NK-92 (cell line): Measurements from ENCODE around the gene ROBO4.

Source experiments
- DNase-seq: peaks from one replicate; lab custom pipeline; 2025; ENCODE audit not compliant: unreplicated experiment; lab: John Stamatoyannopoulos, UW

Gene ROBO4

DNA sequence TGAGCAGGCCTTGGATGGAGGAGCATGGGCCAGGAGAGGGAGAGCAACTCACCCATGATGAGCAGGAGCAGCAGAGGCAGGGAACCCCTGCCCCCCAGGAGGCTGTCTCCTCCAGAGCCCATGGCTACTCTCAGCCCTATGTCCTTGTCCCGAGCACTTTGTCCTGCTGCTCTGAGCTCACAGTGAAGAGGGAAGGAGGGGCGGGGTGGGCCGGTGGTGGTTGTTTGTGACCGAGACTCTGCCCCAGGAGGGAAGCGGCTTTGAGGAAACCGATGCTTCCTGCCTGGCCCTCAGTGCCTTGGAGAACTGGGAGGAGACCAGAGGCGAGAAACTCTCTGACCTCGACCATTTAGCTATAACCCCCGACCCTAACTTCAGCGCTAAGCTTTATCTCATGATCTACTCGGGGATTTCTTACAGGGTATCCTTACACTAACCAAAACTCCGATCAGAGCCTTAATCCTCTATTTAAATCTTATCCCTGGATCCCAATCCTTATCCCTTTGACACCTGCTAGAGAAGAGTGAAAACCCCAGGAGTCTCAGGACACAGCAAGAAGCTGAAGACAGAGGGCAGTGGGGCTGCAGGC is at the start of gene ROBO4:
TSS of gene ROBO4 (minus strand) at position 192 of the 589 bp plus-strand sequence. CDS start at position 122, 70 bp downstream.
- no peak for DNase-seq

DNA sequence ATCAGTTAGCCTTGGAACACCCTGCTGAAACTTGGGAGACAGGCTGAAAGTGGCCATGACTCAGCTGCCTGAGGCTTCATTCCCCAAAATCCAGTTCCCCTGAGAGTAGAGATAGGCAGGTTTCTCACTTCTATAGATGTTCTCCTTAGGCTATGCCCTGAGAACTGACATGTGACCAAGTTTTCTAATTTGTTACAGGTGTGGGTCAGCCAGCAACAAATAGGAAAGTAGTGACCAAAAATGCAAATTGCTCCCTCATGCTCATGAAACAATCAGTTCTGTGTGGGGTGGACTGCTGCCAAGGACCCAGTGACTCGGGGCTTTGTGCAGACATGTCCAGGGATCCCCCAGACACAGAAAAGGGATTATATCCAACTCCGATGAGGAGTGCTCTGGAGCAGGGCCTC is 49.1 kb upstream of the ROBO4 start:
- no peak for DNase-seq

DNA sequence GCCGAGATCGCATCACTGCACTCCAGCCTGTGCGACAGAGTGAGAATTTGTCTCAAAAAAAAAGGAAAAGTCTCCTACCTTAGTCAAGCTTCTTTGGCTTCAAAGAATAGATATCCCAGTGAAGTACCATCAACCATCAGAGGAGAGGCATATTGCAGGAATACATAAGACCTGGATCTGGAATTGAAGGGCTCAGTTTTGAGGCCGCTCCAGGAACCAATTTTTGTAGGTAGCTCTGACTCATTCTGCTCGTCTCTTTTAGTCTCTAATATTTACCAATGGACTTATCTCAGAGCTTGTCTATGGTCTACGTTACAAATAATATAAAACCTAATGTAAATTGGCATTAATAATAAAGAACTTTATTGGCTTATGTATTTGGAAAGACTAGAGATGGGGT is 48.2 kb upstream of the ROBO4 start:
- no peak for DNase-seq

DNA sequence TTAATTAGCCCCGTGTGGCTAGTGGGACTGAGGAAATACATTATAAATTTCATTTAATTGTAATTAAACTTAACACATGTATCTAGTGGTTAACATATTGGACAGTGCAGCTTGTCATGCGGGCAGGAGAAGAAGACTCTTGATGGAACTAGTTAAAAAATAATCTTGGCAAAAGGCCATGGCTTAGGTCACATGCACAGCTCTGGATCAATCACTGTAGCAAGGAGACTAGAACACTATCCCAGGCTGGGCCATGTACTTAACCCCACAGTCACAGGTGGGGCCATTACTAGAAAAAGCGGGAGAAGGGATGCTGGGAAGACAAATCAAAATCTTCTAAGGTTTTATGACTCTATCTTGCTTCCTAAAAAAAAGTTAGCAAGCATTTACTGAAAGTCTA is 46.9 kb upstream of the ROBO4 start:
- no peak for DNase-seq

DNA sequence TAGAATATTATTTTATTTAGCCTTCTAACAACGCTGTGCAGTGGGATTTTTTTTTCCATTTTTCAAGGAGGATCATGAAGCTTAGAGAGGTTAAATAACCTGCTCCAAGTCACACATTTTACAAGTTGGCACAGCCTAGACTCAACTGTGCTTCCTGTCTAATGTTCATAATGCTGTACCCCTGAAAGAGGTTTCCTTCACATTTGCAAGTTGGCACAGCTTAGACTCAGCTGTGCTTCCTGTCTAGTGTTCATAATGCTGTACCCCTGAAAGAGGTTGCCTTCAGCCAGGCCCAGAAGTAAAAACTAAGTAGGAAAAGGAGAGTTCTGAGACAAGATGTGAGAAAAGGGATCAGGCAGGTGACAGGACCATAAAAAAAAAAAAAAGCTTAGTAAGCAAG is 46.1 kb upstream of the ROBO4 start:
- DNase-seq: no peak

DNA sequence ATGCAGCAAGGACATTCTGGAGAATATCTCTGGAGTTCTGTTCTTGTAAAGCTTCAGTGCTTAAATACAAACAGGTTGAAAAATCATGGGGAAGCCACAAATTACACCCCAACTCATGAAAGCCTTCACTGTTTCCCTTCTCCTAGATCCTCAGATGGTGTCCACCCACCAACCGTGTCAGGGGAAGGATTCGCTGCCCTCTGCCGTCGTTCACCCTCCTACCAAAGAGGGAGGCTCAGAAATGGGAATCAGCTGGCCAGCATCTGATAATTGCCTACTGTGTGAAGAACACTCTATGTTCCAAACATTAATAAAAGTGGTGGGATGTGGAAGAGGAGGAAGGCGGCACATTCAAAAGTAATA is 45.6 kb upstream of the ROBO4 start:
- DNase-seq: no peak

DNA sequence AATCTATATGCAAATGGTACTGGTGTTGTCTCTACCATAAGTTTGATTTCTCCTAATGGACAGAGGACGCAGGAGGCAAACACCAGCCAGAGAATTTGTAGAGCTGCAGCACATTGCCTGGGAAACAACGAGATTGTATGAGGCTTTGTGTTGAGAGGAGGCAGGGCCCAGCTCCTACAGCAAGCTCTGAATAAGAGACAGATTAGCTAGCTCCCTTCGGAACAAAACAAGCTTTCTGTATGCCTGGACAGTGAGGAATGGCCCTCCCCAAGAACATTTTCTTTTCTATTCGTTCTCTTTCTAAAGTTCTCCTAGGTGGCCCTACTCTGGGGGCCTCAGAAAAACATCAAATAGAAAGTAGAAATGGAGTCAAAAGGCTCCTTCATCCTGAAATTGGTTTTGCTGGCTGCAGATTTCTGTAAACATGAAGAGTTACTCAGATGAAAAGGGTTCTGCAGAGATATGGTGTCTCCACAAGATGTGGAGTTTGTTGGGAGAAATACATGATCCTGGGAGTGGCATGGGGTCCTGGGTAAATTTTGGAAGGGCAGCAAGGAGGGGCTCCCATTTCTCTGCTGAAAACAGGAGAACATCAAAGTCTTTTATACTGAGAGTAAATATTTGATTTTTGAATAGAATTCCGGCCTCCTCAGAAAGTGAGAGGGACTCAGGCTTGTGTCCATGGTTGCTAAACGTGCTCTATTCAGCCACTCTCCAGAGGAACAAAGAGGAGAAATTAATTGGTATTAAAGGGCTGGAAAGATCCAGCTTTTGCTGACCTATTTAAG is 45.0 kb upstream of the ROBO4 start:
- DNase-seq: no peak

DNA sequence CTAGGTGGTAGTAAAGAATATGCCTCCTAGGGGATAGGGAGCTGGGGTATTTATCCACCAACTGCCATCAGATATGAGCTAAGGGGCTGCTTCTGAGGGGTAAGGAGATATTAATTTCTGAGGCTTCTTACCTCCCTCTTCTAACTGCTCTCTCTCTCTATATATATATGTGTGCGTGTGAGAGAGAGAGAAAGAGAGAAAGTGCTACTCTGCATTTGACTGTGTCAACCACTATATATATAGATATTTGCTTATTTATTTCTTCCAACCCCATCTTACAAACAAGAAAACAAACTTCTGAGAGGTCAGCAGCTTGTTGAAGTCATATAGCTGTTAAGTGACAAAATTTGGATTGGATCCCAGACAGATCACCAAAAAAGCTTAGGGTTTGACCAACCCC is 44.0 kb upstream of the ROBO4 start:
- no peak for DNase-seq

DNA sequence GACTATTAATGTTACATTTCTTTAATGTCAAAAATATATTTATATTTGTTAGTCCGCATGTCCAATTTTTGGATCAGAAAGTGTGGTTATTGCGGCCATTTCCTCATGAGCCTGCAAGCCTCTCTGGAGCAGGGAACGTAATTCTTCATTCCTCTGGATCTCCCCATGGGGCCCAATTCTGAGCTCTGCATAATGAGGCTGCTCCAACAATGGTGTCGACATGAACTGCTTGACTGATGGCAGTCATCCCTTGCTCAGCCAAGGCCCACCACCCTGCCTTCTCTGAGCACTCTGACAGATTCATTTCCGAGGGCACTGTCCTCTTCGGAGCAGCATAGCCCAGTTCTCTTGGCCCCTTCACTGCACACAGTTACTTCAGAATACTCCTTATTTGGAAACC is 41.3 kb upstream of the ROBO4 start:
- no peak for DNase-seq

DNA sequence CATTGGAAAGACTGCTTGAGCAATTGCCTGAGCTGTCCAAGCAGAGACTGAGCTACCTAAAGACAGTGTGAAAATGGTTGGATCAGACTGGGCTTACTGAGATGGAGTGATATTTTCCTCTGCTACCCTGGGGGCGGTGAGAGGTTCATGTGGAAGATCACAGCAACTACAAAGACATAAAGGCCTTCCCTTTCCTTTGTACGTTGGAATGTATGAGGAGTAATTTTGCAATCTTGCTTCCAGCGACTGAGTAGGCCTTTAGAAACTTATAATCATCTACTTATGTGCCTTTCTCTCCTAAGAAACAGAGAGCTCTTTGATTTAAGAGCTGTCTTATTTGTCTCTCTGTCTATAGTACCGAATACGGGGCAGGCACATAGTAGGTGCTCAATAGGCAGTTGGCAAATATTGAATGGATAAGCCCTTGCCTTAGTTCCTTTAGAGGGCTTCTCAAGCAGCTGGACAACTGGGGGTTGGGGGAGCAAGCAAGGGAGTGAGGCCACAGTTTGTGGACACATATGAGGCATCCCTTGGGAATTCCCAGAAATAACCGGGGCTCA is 40.6 kb upstream of the ROBO4 start:
- no peak for DNase-seq

DNA sequence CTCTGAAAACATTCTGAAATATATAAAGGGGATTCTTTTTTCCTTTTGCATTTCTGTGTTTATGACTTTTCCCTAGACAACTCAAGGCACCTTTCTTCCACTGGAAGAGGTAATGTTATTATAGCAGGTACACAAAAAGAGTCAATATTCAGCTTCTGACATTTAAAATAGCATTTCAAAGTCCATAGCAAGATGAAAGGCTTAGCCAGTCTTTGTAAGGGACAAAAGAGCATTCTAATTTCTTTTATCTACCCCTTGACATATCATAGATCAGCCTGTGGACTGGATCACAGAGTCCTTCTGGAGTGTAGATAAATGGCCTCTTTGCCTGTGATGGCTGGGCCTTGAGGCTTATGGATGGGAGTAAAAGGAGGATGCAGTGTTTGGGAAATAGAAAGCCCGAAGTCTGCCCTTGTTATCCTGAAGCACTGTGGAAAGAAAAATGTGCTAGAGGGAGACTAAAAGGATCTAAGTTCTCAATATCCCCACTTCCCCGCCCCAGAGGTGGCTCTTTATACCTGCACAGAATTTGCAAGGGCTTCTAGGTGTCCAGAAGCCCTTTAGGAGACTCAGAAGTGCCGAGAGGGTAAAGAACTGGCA is 39.8 kb upstream of the ROBO4 start:
- DNase-seq: no peak

DNA sequence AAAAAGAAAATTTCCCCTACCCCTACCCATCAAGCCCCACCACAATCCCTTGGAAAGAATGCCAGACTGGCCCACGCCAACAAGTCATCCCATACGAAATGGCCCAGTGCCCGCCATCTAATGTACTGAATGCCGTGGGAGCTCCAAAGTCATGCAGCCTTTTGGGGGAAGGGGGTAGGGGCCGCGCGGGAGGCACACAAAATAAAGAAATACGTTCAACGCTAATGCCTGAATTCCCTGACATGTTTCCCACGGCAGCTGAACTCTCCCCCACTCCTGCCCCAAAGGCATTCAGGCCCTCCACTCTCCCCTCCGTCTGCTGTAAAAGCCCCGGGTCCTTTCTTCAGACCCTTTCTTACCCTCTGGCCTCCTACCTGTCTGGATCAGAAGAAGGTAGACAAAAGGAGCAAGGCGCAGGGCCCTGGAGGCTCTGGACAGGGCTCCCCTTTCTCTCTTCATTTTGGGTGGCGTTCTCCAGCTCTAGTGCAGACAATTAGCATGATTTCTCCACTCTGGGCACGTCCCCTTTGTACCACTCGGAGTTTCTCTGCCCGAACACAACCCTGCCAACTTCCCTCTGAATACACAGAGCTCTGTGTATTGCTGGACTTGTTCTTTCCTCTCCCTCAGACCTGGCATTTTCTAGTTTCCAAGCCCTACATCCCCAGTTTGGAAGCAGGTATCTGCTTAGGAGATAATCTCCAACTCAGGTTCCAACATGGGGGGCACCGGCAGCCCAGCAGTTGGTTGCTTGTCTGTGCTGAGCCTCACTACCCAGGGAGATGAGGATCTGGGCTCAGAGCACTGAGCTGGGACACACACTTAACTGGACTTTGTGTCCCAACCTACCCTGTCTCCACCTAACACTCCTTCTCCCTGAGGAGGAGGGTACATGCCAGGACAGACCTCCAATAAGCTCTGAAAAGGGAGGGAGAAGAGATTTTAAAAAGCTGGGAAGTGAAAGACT is 38.2 kb upstream of the ROBO4 start, which contains the start of gene HEPACAM:
TSS of gene HEPACAM (minus strand) at position 500 of the 967 bp plus-strand sequence. CDS start at position 459, 41 bp downstream.
- no peak for DNase-seq

DNA sequence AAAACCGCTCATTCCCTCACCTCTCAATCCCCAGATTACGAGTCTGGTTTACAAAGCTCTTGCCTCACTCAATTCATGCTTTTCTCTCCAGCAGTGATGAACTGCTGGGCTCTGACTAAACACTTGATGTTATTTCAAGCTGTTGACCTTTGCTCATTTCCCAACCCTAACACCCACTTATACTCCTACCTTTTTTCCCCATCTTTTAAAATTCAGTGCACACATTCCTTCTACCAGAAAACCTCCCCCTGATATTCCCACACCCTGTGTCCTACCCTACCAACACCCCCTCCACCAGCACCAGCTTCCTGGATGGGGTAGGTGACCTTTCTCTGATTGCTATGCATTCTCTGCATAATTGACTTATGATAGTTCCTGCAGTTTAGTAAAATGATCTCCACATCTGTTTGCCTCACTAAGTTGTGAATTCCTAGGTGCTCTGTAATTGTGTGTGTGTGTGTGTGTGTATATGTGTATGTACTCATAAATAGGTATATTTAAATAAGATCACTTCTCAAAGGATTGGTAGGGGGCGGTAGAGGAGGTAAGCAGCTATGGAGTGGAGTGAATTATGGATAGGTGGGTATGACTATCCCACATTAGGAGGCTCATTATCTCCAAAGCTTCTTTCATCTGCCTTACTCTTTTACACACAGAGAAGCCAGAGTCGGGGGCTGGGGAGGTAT is 37.3 kb upstream of the ROBO4 start:
- no peak for DNase-seq

DNA sequence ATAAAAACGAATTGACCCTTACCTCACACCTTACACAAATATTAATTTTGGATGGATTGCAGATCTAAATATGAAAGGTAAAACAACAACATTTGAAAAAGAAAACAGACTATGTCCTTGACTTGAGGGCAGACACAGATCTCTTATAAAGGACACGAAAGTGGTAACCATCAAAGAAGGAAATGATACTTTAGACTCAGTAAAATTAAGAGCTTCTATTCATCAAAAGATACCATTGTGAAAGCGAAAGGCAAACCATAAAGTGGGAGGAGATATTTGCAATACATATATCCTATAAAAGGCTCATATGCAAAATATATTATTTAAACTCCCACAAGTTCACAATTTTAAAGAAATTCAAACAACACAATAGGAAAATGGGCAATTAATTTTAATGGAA is 33.1 kb upstream of the ROBO4 start:
- DNase-seq: no peak

DNA sequence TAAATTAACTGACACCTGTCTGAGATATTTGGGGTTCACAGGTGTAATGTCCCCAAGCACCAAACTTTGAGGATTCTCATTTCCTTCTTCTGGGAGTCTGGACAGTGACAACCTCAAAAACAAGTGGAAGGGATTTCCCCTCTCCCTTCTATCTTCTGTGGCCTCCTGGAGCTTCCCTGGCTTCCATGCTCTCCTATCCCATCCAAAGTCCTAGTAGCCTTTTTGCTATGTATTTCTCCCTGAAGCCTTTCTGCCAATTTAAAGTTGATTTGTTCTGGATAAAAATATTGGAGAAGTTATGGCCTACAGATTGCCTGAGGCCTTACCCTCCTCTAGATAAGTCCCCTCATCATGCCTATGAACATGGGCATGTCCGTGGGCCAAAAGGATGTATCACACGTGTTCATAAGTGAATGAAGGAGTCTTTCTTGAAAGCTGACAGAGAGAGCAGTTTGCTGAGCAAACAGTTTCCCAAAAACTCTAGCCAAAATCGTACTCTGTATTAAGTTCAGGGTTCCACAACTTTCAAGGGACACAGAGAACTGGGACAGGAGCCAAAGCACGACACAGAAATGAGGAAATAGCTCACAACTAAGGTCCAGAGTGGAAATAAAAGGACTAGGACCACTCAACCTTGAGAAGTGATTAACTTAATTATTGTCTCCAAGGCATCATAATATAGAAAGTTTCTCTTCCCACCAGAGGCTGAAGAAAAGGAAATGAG is 31.4 kb upstream of the ROBO4 start:
- DNase-seq: no peak

DNA sequence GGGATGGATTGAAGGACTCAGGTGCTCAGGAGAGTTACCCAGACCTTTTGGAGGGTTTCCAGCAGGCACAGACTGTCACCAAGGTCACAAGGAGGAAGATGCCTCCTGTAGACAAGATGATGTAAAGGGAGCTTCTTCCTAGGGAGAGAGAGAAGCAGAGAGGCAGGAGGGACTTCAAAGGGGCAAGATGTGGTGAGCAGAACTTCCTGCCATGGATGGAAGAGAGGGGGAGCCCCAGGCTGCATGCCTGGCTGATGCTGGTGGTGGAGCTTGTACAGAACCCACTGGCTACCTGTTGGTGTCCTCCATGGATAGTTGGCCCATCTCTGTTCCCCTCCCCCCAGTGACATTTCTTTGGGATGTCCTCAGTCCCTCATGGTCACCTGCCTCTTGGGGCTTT is 25.6 kb upstream of the ROBO4 start:
- DNase-seq: no peak

DNA sequence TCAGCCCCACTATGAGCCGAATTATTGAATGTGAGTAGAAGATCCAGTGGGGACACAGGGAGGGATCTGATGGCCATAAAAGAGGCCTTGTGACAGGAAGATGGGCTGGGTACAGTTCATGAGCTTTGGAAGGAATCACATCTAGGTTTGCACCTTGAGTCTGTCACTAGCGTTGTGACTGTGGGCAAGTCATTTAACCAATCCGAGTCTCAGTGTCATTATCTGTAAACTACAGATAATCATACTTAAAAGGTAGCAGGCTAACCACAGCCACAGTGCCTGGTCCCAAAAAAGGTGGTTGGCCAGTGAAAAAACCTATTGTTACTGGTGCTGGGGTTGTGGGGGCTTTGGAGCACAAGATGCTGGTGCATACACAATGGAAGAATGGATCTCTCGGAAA is 25.2 kb upstream of the ROBO4 start:
- DNase-seq: no peak

DNA sequence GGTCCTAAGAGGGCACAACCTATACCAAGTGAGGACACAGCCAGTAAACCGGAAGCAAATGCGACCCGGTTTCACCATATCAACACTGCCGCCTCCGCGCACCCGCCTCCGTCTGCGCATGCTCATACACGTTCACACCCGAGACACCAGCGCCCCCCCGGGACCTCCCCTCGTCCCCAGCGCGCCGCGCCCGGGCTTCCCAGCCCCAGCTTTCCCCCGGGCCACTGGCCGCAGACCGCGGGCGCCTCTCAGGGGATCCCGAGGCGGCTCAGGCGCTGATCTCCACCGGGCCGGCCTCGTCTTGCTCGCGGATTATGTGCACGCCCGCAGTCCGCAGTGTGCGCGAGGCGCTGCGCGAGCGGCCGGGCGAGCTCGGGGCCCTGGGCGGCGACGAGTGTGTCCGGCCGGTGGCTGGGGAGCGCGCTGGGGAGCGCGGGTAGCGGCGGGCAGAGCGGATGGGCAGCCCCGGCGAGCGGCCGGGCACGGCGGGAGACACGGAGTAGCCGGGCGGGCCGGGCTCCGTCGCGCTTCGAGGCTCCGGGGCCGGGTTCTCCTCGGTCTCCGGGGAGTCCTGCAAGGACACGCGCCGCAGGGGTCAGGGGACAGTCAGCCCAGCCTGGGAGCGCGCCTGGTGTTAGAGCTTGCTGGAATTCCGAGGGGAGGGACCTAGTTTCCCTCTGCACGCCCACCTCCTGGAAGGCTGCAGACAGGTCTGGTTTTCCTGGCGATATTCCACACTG is 23.4 kb upstream of the ROBO4 start:
- DNase-seq: no peak

DNA sequence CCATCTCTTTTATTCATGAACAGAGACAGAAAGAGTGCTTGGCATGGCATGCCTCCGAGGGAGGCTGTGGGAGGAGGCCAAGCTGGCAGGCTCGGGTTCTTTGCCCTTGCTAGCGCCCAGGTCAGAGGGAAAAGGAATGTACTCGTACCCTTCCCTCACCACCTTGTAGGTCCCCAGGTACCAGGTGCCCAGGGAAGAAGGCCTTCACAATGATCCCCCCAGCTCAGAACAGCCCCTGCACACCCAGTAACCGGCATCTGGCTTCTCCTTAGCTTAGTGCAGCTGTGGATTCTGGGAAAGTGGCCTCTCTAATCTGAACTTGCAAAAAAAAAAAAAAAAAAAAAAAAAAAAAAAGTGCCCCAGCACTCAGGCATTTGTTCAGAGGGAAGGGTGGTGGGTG is 22.7 kb upstream of the ROBO4 start:
- no peak for DNase-seq
